HG03521 (cell line): ENCODE results near the gene SMPD3.

Experiments used
- ATAC-seq: cut with Tn5 transposase; IDR thresholded peaks from one replicate; pipeline ENCODE4 v1.9.1; 2021; ENCODE audit warnings: mild to moderate bottlenecking, moderate library complexity; ENCODE audit not compliant: unreplicated experiment

Gene SMPD3

DNA sequence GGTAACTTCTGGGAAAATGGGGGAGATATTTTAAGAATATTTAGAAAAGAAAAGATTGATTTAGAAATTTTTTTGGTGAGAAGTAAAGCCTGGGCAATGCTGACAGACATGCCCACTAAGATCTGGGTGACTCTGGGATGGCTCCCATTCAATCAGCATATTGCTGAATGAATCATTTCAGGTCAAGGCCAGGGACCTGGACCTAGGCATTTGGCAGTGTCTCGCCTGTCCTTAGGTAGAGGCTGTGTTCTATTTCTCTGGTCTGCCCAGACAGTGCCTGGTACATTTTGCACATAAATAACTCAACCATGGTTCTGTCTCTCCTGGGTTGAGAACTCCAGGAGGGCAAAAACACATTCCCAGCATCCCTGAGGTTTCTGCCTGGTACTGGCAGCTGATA, 39.9 kb downstream of the SMPD3 start:
- ATAC-seq = no peak

DNA sequence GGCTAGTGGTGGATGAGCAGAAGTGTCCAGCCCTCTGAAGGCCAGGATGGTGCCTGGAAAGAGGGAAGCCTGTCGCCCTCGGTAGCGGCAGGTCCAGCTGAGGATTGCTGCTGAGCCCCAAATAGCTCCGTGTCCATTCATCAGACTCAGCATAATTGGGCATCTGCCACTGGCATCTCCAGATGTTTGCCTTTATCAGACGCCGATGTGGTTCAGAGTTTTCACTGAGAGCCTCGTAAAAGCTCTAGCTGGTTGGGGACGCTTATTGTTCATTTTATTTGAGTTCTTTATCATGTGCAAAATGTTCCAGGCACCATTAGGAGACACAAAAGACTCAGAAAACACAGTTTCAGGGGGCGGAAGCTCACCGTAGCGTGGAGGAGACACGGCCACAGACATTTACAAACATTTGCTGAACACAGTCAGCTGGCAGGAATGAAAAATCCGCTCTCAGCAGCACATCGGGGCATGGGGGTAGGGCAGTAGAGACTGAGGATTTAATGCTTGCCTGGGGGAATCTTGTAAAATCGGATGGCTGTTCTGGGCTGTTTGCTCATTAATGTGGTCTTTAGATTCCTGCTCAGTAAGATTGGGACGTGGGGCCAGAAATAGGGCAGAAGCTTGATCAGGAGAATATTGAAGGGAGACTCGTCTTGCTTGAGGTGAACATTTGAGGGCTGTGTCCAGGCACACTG, 41.7 kb downstream of the SMPD3 start:
- ATAC-seq = no peak

DNA sequence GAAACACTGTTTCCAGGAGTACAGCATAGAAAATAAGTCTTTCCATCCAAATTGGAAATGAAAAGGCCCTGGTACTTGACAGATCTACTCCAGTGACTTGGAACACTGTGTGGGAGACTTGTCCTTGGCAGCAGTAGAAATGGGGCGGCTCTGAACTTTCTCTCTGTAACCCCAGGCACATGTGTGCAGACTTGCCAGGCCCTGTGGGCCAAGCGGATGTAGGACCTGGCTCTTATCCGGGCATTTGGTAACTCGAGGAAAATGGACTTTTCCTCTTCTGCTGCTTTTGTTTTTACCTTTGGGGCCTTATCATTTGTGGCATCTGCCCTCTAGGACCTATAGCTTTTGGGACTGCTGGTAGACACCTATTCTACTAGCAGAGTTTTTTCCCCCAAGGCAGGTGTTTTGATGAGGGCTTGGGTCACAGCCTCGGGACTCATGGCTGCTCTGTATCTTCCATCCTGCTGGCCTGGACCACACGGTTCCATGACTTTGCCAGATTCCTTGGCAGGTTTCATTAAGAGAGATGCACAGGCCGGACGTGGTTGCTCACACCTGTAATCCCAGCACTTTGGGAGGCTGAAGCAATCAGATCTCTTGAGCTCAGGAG, 43.5 kb downstream of the SMPD3 start:
- no peak for ATAC-seq

DNA sequence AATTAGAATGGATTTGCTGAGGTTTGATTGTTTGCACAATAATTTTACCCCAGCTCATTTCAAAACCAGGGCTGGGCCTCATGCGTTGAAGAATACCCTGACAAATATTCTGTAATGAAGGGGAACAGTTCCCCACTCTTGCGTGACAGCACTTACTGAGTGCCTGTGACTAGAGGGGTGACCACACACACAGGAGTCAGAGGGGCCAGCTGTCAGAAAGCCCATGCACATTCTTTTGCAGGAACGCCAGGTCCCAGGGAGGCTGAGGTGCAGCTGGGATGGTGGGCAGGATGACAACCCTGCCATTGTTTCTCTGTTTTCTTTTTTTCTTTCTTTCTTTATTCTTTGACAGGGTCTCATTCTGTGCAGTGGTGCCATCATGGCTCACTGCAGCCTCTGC, 44.6 kb downstream of the SMPD3 start:
- no peak for ATAC-seq

DNA sequence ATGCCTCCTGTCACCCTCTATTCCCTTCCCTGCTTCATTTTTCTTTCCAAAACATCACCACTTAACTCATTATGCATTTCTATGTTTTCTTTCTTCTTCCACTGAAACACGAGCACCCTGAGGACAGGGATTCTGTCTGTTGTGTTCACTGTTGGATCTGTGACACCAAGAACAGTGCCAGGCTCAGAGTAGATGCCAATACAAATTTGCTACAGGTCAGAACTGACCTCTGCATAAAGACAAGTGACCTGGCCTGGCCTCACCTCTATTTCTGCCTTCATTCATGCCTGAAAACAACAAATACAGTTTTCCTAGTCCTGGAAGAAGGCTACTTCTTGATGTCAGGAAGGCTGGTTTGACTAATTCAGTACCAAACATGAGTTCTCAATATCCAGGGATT, 45.1 kb downstream of the SMPD3 start:
- no peak for ATAC-seq

DNA sequence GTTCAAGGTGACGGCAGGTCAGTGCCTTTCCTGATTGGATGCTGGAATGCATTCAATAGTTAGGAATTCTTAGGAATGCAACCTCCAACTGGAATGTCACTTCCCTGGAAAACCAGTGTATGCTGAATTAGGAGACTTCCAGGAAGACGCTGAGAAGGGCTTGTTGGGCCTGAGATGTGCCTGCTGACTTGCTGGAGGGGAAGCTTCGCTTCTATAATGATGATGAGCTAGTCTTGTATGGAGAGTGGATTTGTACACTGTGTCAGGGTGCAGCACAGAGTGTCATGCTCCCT, 45.6 kb downstream of the SMPD3 start:
- ATAC-seq = no peak

DNA sequence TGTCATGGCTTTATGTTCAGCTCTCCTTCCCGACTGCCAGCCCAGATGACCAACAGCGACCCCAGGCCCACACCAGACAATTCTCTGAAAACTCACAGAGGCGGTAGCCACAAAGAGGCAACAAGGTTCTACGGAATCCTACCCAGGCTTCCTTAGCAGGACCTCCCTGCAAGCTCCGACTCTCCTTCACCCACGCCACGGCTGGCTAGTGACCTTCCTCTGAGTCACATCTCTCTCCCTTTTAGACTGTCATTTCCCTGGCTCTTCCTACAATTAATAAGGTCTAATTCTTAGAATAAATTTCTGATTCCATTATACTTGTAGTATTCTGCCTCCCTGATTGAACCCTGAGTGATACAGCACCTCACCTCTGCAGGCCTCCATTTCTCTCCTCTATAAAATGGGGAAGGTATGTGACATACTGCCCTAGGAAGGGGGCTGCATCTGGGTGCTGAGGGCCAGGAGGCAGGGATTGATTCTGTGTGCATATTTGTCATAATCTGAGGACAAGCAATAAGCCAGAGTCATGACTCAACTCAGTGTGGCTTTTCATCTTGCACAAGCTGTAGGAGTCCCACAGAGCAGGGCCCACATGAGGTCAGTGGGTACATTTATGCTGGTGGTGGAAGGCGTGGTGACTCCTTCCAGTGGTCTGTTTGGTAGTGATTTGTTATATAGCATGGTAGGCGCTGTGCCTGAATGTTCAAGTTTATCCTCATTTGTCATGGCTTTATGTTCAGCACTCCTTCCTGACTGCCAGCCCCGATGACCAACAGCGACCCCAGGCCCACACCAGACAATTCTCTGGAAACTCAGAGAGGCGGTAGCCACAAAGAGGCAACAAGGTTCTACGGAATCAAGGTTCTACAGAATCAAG, 46.2 kb downstream of the SMPD3 start:
- ATAC-seq = no peak

DNA sequence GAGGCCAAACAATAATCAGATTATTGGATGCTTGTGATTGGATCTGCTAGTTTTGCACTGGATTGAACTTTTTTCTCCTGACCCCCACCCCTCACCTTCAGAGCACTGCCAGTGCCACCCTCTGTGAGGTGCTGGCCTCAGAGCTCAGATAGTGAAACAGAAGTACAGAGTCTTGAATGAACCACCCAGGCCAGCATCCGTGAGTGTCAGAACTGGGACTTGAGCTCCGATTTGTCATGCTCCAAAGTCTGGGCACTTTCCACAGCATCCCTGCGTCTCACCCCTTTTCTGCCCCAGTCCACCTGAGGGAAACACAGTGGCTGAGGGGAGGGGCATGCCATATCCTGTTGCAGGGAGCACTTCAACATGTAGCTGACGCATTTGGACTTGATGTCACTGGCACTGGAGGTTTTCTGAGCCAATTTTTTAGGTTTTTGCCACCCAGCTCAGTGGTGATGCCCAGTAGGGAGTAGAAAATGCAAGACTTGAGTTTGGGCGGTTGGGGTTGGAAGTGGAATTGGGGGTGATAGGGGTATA, 47.3 kb downstream of the SMPD3 start:
- ATAC-seq = no peak

DNA sequence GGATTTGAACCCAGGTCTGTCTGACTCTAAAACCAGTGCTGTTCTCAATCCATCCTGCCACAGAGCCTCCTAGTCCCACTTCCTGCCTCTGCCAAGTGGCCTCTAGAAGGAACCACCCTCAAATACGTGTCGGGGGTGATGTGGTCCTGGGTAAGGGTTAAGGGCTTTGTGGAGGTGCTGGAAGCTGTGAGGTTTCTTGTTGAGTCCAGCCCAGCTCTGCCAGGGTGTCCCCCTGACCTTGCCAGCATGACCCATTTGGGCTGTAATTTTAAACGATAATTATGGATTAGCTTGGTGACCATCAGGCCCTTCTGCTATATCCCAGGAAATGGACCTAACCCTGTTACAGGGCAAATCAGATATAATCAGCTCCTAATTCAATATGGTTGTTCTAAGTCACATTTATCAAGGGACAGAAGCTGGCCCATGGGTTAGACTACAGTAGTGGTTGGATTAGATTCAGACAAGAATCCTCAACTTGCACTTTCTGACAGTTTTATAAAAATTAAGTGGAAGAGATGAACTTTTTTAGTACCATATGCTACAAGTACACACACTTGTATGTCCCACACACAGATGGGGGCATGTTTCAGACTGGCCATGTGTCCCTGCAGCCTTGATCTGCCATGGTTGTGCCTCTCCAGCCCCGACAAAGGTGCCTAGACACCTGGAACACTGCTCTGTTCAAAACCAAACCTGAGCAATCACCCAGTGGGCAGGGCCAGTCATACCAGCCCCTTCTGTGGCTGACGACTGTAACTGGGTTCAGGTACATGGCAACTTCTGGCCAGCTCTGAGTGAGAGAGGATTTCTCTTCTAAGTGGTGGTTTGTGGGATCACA, 48.0 kb downstream of the SMPD3 start:
- ATAC-seq = no peak

DNA sequence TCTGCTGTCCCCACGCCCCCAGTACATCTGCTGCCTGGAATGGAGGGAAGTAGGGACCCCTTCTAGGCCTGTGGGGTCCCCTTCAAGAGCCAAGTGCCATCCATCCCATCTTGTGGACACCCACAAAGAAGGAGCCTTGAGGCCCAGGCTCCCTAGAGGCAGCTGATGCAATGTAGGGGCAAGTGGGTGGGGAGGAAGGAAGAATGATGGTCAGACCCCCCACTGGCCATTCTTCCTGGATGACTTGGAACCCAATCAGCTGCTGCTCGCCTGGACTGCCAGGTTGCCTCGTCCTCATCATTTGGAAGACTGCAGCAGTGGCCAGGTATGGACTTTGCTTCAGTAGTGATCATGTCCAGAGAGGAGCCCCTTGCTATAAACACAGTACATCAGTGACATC, 48.9 kb downstream of the SMPD3 start:
- ATAC-seq = no peak

DNA sequence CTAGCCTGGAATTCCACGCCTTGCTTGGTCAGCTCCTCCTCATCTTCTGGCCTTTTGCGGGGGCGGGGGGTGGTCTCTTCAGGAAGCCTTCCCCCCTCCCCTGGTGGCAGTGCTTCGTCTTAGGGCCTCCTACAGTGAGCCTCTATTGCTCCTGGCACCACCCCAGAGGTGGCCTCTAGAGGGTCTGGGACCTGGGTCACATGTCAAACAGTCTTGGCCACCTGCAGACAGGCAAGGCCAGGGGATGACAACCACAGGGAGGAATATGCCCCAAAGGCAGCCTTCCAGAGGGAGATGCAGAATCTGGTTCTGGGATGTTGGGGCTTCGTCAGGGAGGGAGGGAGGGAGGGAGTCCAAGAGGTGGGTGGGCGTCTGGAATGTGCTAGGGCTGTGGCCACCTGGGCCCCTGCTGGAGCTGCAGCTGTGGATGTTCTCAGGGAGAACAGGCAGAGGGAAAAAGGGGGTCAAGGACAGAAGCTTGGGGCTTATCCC, 50.6 kb downstream of the SMPD3 start:
- no peak for ATAC-seq

DNA sequence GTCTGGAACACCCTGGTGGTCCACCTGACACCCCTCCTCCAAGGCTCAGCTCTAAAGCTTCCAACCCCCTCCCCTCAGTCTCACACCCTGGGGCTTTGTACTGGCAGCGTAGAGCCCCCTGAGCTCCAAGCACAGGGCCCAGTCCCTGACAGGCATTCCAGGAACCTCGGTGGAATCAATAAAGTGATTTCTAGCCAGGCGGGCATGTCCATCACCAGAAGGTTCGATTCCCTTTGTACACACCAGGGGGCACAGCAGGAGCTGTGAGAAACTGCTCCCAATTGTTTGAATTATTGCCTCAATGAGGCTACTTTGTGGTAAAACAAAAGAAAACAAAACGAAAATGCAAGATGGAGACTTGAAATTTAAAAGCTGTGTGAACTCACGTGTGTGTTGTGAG, 51.8 kb downstream of the SMPD3 start:
- ATAC-seq = no peak

DNA sequence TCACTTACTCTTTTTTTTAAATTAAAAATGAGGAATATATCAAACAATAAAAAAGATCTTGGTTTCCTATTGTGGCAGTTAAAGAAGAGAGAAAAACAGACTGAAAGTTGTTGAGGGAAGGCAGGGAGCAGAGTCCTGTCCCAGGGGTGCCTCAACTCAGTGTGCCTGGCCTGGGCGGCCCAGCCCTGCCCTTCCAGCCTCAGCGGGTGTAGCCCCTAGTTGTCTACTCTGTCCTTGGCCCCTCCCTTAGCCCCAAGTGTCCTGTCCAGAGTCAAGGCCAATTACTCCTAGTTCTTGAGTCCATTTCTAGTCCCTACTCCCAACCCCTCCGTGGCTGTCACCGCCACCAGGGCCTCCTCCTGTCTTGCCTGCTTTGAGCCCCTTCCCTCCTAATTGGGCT, 52.5 kb downstream of the SMPD3 start:
- no peak for ATAC-seq

DNA sequence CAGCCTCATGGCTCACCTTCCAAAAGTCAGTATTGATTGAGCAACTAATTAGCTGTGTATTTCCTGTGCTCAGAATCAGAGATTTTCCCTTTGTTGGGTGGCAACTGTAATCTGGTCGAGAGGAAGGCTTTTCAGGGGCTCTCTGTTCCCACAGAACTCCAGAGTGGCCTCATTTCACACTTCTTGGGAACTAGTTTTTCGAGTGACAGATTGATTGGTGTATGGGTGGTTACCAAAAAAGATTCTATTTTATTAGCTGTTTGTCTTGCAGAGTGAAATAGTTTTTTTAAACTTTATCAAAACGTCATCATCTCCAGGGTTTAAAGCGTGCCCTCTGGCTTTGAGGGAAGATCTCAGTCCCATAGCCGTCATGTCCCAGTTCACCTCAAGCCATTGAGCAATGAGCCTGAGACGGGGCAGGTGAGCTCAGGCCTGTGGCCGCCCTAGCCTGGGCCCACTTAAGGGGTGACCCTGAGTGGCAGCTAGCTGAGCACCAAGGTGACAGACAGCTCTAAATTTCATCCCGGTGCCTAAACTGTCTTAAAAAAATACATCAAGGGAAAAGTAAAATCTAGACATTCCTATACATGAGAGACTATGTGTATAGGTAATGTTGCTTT, 53.0 kb downstream of the SMPD3 start:
- no peak for ATAC-seq

DNA sequence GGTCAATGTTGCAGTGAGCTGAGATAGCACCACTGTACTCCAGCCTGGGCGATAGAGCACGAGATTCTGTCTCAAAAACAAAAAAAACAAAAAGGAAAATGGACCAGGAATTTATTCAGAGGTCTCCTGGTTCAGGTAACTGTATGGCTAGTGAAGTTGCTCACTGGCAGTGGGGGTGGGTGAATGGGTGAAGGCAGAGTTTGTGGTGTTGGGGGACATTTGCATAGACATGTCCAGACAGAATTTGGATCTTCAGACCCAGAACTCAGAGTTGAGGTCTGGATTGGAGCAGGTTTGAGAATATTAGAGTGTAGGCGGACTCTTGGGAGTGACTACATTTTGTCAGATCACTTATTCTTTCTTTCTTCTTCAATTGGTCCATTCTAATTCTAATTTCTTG, 55.0 kb downstream of the SMPD3 start:
- no peak for ATAC-seq

DNA sequence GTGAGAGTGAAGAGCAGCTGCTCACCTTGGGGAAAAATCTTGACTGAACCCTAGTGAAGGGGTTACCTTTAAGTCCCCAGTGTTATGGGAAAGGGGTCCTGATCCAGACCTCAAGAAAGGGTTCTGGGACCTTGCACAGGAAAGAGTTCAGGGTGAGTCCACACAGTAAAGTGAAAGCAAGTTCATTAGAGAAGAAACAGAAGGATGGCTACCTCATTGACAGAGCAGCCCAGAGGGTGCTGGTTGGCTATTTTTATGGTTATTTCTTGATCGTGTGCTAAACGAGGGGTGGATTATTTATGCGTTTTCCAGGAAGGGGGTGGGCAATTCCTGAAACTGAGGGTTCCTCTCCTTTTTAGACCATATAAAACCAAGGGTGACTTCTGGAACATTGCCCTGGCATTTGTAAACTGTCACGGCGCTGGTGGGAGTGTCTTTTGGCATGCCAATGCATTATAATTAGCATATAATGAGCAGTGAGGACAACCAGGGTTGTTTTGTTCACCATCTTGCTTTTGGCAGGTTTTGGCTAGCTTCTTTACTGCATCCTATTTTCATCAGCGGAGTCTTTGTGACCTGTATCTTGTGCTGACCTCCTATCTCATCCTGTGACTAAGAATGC, 58.4 kb downstream of the SMPD3 start:
- ATAC-seq = no peak

DNA sequence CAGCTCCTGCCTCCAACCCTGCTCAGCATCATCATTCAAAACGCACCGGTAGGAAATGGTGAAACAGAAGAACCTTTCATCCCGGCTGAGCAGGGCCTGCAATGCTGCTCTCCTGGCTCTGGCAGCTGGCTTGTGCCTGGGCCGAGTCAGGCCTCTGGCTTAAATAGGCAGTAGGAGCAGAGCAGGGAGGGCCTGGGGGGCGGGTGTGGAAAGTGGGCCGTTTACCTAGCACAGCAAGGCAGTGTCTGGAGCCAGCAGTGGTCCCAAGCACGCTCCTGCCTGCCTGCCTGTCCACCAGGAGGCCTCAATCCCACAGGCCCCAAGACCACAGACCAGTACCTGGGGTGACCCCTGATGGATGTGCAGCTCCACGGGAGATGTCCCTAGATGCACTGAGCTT, 59.3 kb downstream of the SMPD3 start:
- ATAC-seq = no peak

DNA sequence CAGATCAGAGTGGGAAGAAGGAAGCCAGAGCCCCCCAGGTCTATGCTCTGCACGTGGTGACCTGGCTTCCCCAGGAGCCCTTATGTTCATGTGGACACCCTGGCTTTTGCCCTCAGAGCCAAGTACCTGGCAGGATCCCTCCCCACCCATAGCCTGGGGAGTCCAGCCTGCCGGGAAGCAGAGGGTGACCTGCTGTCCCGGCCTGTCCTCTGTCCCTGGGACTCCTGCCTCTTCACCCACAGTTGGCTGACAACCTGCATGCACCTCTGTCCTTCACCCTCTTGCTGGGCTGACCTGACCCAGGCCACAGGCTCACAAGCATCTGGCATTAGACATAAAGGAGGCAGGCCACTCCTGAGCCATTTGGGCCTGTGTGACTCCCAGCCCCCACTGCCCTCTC, 60.2 kb downstream of the SMPD3 start:
- ATAC-seq = no peak

DNA sequence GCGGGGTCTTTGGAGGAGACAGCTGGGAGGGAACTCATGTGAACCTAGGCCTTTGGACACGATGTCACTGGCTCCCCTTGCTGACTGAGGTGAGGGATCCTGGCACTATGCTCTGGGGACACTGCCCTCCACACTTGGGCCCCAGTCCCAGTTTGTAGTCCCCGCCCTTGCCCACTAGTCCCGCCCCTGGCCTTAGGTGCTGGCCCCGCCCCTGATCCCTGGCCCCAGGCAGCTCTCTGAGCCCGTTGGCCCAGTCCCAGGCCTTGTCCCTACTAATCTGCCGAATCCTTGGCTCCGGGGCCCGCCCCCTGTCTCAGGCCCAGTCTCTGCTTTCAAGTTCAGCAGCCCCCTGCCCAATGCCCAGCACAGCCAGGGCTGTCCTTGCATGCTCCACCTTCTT, 61.0 kb downstream of the SMPD3 start:
- no peak for ATAC-seq

DNA sequence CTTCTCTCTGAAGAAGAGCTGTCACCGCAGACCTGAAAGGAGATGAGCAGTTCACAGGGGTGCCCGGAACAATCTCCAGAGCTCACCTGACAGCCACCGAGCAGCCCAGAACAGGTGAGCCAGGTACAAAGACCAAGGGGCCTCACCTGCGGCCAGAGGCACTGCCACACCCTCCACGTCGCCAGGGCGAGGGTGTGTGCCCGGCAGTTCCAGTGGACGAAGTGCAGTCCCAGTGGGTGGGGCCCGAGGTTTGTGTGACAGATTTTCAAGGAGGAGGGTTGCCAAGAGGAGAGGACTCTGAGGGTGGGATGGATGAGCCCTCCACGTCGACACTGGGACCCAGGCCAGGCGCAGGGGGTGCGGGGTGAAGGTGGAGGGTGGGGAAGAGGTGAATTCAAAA, 61.7 kb downstream of the SMPD3 start:
- no peak for ATAC-seq
